Activated T-cell treated with anti-CD3 and anti-CD28 coated beads for 48 hours (primary cell): Measurements from ENCODE around the gene TMEM26.

Experiments used
- DNase-seq: peaks from one replicate; pipeline ENCODE4 v3.0.0-alpha.2; 2020; ENCODE audit warnings: low read depth

The TMEM26 gene

DNA sequence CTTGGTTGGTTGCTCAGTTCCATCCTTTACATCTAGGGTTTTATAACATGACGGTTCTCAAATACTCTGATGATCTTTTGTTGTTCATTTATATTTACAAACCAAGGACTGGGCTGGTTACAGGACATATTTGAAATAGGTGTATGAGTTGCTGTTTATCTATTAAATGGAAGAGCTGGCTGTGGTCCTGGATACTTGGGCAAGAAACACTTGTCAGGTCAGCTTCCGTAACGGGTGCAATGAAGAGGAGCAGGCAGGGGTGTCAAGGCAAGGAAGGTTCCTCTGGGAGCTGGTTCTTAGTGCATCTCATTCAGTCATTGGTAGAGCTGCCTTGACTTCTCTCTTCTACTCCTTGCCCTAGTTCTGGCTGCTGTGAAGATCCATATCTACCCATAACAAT lies 4.8 kb upstream of the TMEM26 start:
- no peak for DNase-seq

GRCh38 chr10:61456095-61456789 lies 3.1 kb upstream of the TMEM26 start:
- DNase-seq: no peak

DNA sequence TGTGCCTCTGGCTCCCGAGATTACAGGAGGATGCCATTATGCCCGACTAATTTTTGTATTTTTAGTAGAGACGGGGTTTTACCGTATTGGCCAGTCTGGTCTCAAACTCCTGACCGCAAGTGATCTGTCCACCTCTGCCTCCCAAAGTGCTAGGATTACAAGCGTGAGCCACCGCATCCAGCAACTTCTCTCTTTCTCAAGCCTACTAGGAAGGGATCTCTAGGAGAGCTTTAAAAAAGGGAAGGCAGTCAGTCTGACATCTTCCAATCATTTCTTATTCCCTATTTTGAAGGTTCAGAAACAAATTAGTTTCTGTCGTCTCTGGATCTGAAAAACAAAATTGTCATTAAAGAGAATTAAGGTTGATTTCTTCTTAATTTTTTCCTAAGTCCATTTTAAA lies 2.5 kb upstream of the TMEM26 start:
- no peak for DNase-seq

GRCh38 chr10:61454541-61454940 lies 1.4 kb upstream of the TMEM26 start:
- no peak for DNase-seq

GRCh38 chr10:61452151-61452651 lies 980 bp downstream of the TMEM26 start:
- no peak for DNase-seq

GRCh38 chr10:61451357-61451756 lies 1.8 kb downstream of the TMEM26 start:
- DNase-seq: no peak

GRCh38 chr10:61448841-61449600 lies 4.2 kb downstream of the TMEM26 start:
- no peak for DNase-seq

- DNase-seq: no peak
Measured at GRCh38 chr10:61448091-61448490, 5.1 kb downstream of the TMEM26 start.

DNA sequence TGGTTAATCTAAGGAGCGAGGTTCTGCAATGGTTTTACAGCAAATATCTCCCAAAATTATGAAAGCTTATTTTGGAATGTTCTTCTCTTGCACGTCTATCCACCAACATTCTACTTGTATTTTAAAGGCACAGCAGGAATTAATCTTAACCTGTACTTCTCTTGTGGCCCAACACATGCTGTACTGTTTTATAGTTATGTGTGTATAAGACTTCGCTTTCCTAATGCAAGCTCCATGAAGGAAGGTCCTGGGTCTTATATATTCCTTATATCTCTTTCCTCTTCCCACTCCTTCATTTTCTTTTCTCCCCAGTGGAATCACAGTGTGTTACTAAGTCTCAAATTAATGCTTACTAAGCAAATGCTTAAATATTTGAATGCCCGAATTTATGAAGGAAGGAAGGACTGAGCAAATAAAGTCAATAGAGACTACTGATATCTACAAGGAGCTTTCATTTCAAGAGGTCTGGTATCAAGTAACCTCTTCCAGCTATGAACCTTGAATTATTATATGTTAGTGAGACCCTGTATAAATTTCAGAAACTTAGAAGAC lies 14.0 kb downstream of the TMEM26 start:
- no peak for DNase-seq

DNA sequence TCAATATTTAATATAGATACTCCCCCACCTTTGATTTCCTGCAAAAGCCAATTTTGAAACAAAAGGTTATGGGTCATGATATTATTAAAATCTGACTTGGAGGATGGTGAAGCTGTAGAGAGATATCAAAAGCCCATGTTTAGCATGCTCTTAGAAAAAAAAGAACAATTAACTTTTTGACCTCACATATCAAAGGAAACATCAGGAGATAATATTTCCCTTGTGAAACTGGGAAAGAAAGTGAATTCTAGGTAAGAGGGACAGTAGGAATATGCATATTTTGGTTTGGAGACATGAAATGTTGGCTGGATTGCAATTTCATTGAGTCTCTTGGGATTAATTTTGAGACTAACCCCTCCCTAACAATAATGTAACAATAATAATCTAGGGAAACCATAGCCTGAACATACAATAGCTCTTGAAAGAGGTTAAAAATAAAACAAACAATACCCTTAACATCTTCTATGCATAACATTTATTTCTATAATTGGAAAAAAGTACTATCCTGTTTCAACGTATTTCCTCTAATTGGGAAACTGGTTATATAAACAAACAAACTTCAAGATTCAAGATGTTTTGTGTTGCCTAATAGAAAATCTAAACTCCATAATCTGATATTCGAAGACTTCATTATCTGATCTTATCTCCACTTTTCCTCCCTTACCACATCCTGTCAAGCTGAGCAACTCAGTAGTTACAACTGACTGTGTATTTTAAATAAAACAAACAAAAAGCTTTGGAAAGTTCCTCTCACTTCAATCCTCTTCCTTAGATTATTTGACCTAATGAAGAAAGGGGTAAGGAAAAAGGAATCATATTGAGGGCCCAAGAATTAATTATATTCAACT lies 14.8 kb downstream of the TMEM26 start:
- no peak for DNase-seq

GRCh38 chr10:61423178-61423577 lies 30.0 kb downstream of the TMEM26 start:
- no peak for DNase-seq

- no peak for DNase-seq
Measured at GRCh38 chr10:61417661-61418060, 35.5 kb downstream of the TMEM26 start.

DNA sequence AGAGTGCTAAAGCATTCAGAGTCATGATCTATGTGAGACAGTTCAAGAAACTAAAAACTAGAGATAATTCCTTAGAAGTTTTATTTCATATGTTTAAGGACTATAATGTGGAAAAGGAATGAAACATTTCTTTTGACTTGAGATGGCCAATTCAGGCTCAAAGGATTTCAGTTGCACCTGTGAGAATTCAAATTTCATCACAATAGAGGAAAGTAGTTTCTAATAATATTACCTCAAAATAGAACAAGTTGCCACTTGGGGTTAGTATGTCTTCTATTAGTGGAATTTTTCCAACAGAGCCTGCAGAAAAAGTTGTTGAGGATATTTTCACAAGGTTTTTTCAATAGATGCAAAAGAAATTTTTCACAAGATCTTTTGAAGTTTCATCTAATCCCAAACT lies 37.4 kb downstream of the TMEM26 start:
- no peak for DNase-seq

- no peak for DNase-seq
Measured at GRCh38 chr10:61411706-61412105, 41.5 kb downstream of the TMEM26 start.

GRCh38 chr10:61410353-61411070 lies 42.7 kb downstream of the TMEM26 start:
- DNase-seq: no peak

DNA sequence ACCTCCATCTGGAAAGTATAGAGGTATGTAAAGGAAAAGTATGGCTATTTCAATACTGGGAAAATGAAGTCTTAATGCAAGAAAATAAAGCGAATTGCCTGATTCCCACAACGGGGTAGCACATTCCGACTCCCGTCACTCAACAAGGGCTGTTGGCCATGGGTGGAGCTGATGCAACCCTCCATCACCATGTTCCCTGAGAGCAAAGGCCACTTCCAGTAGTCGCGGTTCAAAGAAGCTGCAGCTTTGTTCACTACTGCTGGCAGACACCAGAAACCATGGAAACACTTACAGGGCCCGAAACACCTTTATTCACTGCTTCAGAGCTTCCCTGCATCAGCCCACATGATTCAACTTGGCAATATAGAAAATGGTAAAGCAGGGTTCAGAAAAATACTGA lies 44.0 kb downstream of the TMEM26 start:
- no peak for DNase-seq

- DNase-seq: no peak
Measured at GRCh38 chr10:61408105-61408504, 45.1 kb downstream of the TMEM26 start.

DNA sequence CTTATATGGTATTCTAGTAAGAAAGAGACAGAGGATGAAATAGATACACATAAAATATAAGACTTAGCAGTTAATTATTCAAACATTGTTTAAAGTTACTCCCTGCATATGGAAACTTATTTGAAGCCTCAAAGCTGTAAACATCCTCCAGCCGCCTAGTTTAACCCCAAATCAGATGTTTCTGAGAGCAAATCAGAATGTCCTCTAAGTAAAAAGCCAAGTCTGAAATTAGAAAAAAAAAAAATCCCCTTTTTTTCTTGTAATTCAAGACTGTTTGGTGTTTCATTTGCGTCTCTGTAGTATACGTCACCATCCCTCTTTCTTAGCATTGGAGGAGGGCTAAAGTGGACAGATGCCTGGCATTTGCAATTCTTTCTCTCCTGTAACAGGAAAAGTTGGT lies 46.4 kb downstream of the TMEM26 start:
- no peak for DNase-seq

- DNase-seq: no peak
Measured at GRCh38 chr10:61406242-61406641, 46.9 kb downstream of the TMEM26 start.

DNA sequence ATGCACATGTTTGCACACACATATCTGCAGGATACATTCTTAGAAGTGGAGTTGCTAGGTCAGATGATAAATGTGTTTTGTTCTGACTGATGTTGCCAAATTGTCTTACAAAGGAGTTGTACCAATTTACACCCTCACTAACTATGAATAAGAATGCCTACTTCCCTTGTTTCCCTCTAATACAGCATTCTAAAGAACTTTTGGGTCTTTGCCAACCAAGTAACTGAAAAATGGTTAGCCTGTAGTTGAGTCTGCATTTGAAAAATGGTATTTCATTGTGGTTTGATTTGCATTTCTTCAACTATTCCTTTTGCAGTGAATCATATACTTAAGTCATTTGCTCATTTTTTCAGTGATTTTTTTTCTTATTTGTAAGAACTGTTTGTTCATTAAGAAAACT lies 48.4 kb downstream of the TMEM26 start:
- no peak for DNase-seq

GRCh38 chr10:61400524-61400923 lies 52.7 kb downstream of the TMEM26 start:
- no peak for DNase-seq

DNA sequence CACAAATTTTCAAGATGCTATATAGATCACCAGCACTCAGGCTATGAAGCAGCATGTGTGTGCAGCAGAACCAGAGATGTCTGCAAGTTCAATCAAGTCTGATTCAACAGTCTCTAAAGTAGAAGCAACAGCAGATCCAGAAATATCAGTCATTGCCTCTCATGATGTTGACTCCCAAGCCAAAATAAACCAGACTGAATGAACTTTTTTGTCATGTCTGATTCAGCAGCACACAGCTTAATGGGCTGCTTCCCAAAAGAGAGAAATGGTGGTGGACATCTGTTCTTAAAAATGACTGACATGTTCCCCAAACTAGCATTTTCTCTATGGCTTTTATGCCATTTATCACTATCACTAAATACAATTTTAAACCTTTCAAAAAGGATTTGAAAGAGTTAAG lies 53.8 kb downstream of the TMEM26 start:
- DNase-seq: no peak
